GM12865 (cell line): Measurements from ENCODE around the gene GPR4.

Source experiments
- DNase-seq: peaks from one replicate; pipeline ENCODE4 v3.0.0; 2010; ENCODE audit warnings: low read depth
- H3K4me3 ChIP-seq: 2 replicates; pipeline ENCODE4 v1.5.1; 2011; ENCODE audit warnings: mild to moderate bottlenecking, low read depth, low read length, control low read depth
- TF ChIP-seq, protein P1 (sequence below): IDR thresholded peaks from 2 replicates; pipeline ENCODE4 v1.5.1; 2011; ENCODE audit warnings: low read length, control low read depth, low read depth, inconsistent platforms; ENCODE audit not compliant: insufficient read depth; ENCODE audit errors: missing control alignments

The GPR4 gene

DNA sequence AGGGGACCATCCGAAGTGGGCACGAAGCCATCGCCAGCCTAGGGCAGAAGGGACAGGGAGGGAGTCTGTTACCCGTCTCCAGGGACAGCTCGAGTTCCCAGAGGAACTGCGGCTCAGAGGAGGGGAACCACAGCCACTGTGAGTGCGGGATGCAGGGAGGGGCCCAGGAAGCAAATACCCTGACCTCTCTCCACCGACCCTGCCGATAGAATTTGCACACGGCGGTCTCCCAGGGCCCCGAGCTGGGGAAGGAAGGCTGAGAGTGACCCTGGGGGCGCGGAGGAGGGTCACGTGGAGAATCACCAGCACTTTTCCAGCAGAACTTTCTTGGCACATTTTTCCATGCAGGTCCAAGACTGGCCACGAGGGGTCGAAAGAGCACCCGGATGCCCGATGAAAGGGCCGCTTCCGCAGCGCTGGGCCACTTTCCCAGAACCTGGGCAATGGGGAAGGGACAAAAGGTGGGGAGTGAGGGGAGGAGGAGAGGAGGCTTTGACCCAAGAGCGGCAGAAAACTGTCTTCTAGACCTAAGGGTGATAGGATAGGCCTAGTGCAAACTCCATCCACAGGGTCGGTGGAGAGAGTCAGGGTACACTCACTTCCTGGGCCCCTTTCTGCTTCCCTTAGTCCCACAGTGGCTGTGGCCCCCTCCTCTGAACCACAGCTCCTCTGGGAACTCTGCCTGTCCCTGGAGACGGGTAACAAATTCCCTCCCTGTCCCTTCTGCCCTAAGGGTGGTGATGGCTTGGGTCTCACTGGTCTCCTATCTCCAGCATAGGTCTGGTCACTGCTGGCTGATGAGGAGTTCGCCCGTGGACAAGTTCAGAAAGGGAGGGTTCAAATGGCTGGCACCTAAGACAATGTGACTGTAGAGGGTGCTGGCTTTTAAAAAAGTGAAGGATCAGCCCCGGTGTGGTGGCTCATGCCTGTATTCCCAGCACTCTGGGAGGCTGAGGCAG, 5.3 kb upstream of the GPR4 start:
- H3K4me3 ChIP-seq, result no peak overlapping the region
- DNase-seq, result peak; percentile 52
- TF ChIP-seq, protein P1, sequence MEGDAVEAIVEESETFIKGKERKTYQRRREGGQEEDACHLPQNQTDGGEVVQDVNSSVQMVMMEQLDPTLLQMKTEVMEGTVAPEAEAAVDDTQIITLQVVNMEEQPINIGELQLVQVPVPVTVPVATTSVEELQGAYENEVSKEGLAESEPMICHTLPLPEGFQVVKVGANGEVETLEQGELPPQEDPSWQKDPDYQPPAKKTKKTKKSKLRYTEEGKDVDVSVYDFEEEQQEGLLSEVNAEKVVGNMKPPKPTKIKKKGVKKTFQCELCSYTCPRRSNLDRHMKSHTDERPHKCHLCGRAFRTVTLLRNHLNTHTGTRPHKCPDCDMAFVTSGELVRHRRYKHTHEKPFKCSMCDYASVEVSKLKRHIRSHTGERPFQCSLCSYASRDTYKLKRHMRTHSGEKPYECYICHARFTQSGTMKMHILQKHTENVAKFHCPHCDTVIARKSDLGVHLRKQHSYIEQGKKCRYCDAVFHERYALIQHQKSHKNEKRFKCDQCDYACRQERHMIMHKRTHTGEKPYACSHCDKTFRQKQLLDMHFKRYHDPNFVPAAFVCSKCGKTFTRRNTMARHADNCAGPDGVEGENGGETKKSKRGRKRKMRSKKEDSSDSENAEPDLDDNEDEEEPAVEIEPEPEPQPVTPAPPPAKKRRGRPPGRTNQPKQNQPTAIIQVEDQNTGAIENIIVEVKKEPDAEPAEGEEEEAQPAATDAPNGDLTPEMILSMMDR, result peak; percentile 85

- no peak for DNase-seq
- no peak overlapping the region for H3K4me3 ChIP-seq
- TF ChIP-seq, protein P1, result no peak
These were observed 897 bp downstream of the GPR4 start for GRCh38 chr19:45601115-45601514.

GRCh38 chr19:45600340-45600885, 1.6 kb downstream of the GPR4 start:
- no peak overlapping the region for H3K4me3 ChIP-seq
- TF ChIP-seq, protein P1, result no peak
- DNase-seq, result no peak

DNA sequence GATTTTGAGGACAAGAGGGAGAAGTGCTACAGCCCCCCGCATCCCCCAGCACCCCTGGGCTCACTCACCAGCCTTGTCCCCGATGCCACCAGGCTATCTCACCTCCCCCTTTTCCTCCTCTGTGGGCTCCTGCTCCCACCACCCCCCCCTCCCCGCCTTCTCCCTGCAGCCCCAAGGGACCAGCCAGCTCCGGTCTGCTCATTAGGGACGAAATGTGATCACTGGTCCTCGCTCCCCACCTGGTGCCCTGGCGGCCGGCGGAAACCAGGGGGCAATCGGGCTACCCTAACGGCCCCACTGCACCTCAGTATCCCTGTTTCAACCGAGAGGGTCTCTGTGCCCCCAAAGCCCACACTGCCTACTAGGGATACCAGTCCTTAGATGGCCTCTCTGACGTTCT, 2.7 kb downstream of the GPR4 start:
- H3K4me3 ChIP-seq, result no peak overlapping the region
- TF ChIP-seq, protein P1, result no peak
- DNase-seq, result no peak

DNA sequence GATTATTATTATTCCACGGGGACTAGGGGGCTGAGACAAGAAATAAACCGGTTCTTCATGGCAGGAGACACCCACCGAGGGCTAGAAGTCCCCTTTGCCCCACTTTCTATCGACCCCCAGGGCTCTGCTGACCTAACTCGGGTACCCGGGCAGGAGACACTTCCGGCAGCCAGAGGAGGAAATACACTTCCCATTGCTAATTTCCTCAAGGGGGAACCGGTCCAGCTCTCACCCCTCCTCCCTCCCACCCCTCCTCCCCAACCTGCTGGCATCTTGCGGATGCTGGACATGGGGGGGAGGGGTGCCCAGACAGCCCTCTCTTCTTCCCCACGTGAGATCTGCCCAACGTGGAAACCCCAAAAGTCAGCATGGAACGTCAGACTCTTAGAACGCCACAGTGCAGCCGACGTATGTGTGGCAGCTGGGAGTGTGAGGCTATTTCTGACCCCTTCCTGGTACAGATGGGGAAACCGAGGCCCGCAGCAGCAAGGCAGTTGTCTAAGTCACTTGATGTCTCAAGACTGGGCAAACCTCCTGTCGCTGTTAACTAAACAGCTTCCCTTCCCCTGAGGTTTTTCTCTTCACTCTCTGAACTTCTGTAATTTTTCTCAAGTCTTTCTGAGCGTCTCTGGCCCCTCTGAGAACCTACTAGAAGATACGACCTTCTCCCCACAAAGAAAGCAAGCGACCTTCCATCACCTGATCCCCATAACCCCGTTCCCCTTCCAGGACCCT, 3.6 kb downstream of the GPR4 start:
- H3K4me3 ChIP-seq, result no peak overlapping the region; the same call in 1 of the 2 replicates
- no peak for DNase-seq
- TF ChIP-seq, protein P1, result no peak

GRCh38 chr19:45597425-45598111, 4.4 kb downstream of the GPR4 start:
- H3K4me3 ChIP-seq, result no peak overlapping the region
- DNase-seq, result no peak
- TF ChIP-seq, protein P1, result no peak
